ENCODE measurements around the gene IL6R.

DNA sequence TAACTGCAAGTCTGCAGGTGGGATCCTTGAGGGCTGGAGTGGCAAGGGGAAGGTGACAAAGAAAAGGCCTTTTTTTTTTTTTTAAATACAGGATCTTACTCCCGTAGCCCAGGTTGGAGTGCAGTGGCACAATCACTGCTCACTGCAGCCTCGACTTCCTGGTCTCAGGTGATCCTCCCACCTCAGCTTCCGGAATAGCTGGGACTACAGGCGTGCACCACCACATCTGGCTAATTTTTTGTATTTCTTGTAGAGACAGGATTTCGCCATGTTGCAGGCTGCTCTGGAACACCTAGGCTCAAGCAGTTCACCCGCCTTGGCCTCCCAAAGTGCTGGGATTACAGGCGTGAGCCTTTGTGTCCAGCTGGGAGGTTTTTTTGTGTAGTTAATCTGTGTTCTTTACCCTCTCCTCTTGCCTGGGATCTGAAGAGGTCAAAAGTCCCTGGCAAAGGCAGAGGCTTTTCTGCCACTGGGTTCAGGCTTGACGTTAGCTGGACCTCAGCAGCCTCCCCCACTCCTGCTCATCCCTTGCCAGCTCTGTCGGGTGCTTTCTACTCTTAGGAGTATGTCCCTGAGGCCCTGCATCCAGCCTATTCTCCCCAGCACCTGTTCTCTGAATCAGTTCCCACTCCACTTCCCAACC, 5.2 kb downstream of the IL6R start:
- TF ChIP-seq, protein P1, sequence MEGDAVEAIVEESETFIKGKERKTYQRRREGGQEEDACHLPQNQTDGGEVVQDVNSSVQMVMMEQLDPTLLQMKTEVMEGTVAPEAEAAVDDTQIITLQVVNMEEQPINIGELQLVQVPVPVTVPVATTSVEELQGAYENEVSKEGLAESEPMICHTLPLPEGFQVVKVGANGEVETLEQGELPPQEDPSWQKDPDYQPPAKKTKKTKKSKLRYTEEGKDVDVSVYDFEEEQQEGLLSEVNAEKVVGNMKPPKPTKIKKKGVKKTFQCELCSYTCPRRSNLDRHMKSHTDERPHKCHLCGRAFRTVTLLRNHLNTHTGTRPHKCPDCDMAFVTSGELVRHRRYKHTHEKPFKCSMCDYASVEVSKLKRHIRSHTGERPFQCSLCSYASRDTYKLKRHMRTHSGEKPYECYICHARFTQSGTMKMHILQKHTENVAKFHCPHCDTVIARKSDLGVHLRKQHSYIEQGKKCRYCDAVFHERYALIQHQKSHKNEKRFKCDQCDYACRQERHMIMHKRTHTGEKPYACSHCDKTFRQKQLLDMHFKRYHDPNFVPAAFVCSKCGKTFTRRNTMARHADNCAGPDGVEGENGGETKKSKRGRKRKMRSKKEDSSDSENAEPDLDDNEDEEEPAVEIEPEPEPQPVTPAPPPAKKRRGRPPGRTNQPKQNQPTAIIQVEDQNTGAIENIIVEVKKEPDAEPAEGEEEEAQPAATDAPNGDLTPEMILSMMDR (IDR thresholded peaks at IDR 0.05) = no peak
- TF ChIP-seq EP300 (IDR thresholded peaks at IDR 0.05) = no peak
- TF ChIP-seq POLR2A (IDR thresholded peaks at IDR 0.05) = no peak
- no peak for TF ChIP-seq POLR2AphosphoS5 (IDR thresholded peaks at IDR 0.05)
